Measurements from ENCODE around the gene EFNA5.

The EFNA5 gene

DNA sequence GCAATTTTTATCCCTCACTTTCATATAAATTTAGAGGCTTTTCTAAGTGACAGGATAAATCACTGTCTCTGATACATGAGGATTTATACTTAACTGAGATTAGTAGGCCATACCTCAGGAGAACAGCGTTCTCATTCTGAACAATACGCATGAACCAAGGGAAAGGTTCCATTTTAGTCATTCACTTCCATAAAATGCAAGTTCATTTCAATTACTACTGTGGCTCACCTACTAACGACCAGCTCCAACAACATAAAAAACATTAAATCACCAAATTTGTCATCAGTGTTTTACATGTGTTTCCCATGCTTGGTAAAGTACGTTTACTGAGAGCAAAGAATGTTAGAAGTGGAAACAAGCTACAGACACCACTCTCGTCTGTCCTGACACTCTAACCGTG lies 67.4 kb downstream of the EFNA5 start:
- ChIA-PET POLR2A (no interaction called here), CTCF (interaction anchor here (0.5 to 1.6 kb wide), 3 partner anchors 31 to 274 kb away, joined by 3 to 5 read pairs (median 3); no protein-coding TSS in a partner anchor)
- Histone ChIP-seq H3K4me3 (ENCODE audit: low read depth, low read length) (no peak overlapping the region), H3K9me3 (ENCODE audit: control insufficient read depth, insufficient read depth, low read depth, low read length) (no peaks in the 10 kb centered on the region), H3K4me1 (ENCODE audit: control insufficient read depth, insufficient read depth, low read length) (peaks cover 49% of the 10 kb centered on the region), H3K36me3 (ENCODE audit: control insufficient read depth in 2 of 2, insufficient read depth in 1 of 2, low read length in 2 of 2) (no peaks in the 10 kb centered on the region), H3K27ac (ENCODE audit: extremely low read depth, low read depth, low read length) (no peak overlapping the region)
- TF ChIP-seq GLI2 (tag by site-specific recombination; IDR thresholded peaks at IDR 0.05; ENCODE audit: borderline replicate concordance, low read depth) = no peak
- TF ChIP-seq PRDM1 (tag by site-specific recombination; IDR thresholded peaks at IDR 0.05) = peak; percentile 67
- TF ChIP-seq SETDB1 (IDR thresholded peaks at IDR 0.05; ENCODE audit: insufficient read length, low read length) = no peak
- no peak for TF ChIP-seq ZNF785 (tag by site-specific recombination; IDR thresholded peaks at IDR 0.05)

DNA sequence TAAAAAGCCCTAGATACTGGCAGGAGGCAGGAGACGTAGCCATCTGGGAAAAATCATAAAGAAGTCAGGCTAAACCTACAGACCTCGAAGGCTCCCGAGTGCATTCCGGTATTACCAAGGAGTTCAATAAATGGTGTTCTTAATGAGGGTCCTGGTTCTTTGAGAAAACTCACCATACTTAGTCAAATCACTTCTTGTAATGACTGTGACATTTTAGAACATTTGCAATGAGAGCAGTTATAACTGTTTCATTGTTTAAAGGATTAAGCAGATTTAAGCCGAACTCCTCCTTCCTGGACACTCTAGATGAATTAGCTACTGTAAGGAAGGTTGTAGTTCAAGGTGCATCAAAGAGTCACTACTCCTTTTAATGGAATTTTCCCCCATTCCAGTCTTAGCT lies 67.8 kb downstream of the EFNA5 start:
- Histone ChIP-seq H3K27ac (ENCODE audit: extremely low read depth, low read depth, low read length) (no peak overlapping the region), H3K9me3 (ENCODE audit: control insufficient read depth, insufficient read depth, low read depth, low read length) (no peaks in the 10 kb centered on the region), H3K36me3 (ENCODE audit: control insufficient read depth in 2 of 2, insufficient read depth in 1 of 2, low read length in 2 of 2) (no peaks in the 10 kb centered on the region), H3K4me3 (ENCODE audit: low read depth, low read length) (no peak overlapping the region), H3K4me1 (ENCODE audit: control insufficient read depth, insufficient read depth, low read length) (peaks cover 52% of the 10 kb centered on the region)
- CTCF ChIA-PET = interaction anchor here (0.6 to 1.6 kb wide), 3 partner anchors 31 to 274 kb away, joined by 3 to 5 read pairs (median 3); no protein-coding TSS in a partner anchor
- POLR2A ChIA-PET = no interaction called here
- no peak for TF ChIP-seq KLF16 (tag by site-specific recombination; IDR thresholded peaks at IDR 0.05)
- no peak for TF ChIP-seq ZBTB7A (tag by site-specific recombination; IDR thresholded peaks at IDR 0.05; ENCODE audit: low read depth)
- TF ChIP-seq ZFP41 (tag by site-specific recombination; IDR thresholded peaks at IDR 0.05; ENCODE audit: borderline replicate concordance) = no peak
- no peak for TF ChIP-seq ZNF701 (tag by site-specific recombination; IDR thresholded peaks at IDR 0.05)
- TF ChIP-seq, protein P1, sequence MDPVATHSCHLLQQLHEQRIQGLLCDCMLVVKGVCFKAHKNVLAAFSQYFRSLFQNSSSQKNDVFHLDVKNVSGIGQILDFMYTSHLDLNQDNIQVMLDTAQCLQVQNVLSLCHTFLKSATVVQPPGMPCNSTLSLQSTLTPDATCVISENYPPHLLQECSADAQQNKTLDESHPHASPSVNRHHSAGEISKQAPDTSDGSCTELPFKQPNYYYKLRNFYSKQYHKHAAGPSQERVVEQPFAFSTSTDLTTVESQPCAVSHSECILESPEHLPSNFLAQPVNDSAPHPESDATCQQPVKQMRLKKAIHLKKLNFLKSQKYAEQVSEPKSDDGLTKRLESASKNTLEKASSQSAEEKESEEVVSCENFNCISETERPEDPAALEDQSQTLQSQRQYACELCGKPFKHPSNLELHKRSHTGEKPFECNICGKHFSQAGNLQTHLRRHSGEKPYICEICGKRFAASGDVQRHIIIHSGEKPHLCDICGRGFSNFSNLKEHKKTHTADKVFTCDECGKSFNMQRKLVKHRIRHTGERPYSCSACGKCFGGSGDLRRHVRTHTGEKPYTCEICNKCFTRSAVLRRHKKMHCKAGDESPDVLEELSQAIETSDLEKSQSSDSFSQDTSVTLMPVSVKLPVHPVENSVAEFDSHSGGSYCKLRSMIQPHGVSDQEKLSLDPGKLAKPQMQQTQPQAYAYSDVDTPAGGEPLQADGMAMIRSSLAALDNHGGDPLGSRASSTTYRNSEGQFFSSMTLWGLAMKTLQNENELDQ (tag by site-specific recombination; IDR thresholded peaks at IDR 0.05; ENCODE audit: low read depth) = no peak
- no peak for TF ChIP-seq ZNF514 (tag by site-specific recombination; IDR thresholded peaks at IDR 0.05)
- TF ChIP-seq, protein P2, sequence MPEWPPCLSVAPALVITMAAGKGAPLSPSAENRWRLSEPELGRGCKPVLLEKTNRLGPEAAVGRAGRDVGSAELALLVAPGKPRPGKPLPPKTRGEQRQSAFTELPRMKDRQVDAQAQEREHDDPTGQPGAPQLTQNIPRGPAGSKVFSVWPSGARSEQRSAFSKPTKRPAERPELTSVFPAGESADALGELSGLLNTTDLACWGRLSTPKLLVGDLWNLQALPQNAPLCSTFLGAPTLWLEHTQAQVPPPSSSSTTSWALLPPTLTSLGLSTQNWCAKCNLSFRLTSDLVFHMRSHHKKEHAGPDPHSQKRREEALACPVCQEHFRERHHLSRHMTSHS (tag by site-specific recombination; IDR thresholded peaks at IDR 0.05) = no peak
- no peak for TF ChIP-seq ZNF324 (tag by site-specific recombination; IDR thresholded peaks at IDR 0.05)
- no peak for TF ChIP-seq ZNF530 (tag by site-specific recombination; IDR thresholded peaks at IDR 0.05; ENCODE audit: low read depth)
- TF ChIP-seq ZNF76 (tag by site-specific recombination; IDR thresholded peaks at IDR 0.05; ENCODE audit: borderline replicate concordance, low read depth) = no peak
- no peak for TF ChIP-seq ZBTB21 (tag by site-specific recombination; IDR thresholded peaks at IDR 0.05)
- no peak for TF ChIP-seq TRIM28 (IDR thresholded peaks at IDR 0.05; ENCODE audit: borderline replicate concordance, low read length)
- TF ChIP-seq WT1 (tag by site-specific recombination; IDR thresholded peaks at IDR 0.05) = no peak
- TF ChIP-seq, protein P3, sequence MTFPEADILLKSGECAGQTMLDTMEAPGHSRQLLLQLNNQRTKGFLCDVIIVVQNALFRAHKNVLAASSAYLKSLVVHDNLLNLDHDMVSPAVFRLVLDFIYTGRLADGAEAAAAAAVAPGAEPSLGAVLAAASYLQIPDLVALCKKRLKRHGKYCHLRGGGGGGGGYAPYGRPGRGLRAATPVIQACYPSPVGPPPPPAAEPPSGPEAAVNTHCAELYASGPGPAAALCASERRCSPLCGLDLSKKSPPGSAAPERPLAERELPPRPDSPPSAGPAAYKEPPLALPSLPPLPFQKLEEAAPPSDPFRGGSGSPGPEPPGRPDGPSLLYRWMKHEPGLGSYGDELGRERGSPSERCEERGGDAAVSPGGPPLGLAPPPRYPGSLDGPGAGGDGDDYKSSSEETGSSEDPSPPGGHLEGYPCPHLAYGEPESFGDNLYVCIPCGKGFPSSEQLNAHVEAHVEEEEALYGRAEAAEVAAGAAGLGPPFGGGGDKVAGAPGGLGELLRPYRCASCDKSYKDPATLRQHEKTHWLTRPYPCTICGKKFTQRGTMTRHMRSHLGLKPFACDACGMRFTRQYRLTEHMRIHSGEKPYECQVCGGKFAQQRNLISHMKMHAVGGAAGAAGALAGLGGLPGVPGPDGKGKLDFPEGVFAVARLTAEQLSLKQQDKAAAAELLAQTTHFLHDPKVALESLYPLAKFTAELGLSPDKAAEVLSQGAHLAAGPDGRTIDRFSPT (tag by site-specific recombination; IDR thresholded peaks at IDR 0.05) = no peak
- no peak for TF ChIP-seq ZBTB1 (tag by site-specific recombination; IDR thresholded peaks at IDR 0.05)
- TF ChIP-seq, protein P4, sequence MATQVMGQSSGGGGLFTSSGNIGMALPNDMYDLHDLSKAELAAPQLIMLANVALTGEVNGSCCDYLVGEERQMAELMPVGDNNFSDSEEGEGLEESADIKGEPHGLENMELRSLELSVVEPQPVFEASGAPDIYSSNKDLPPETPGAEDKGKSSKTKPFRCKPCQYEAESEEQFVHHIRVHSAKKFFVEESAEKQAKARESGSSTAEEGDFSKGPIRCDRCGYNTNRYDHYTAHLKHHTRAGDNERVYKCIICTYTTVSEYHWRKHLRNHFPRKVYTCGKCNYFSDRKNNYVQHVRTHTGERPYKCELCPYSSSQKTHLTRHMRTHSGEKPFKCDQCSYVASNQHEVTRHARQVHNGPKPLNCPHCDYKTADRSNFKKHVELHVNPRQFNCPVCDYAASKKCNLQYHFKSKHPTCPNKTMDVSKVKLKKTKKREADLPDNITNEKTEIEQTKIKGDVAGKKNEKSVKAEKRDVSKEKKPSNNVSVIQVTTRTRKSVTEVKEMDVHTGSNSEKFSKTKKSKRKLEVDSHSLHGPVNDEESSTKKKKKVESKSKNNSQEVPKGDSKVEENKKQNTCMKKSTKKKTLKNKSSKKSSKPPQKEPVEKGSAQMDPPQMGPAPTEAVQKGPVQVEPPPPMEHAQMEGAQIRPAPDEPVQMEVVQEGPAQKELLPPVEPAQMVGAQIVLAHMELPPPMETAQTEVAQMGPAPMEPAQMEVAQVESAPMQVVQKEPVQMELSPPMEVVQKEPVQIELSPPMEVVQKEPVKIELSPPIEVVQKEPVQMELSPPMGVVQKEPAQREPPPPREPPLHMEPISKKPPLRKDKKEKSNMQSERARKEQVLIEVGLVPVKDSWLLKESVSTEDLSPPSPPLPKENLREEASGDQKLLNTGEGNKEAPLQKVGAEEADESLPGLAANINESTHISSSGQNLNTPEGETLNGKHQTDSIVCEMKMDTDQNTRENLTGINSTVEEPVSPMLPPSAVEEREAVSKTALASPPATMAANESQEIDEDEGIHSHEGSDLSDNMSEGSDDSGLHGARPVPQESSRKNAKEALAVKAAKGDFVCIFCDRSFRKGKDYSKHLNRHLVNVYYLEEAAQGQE (tag by site-specific recombination; IDR thresholded peaks at IDR 0.05) = no peak
- TF ChIP-seq ZNF561 (tag by site-specific recombination; IDR thresholded peaks at IDR 0.05; ENCODE audit: borderline replicate concordance) = no peak
- no peak for TF ChIP-seq SCRT2 (tag by site-specific recombination; IDR thresholded peaks at IDR 0.05)

Data from HEK293 (cell line).